HUES48 (cell line): Measurements from ENCODE around the gene RMND5B.

Experiments used
- H3K27ac ChIP-seq: one replicate; pipeline ENCODE4 v1.7.0; 2013; ENCODE audit warnings: low read depth, low read length, inconsistent platforms
- H3K27me3 ChIP-seq: 2 replicates; pipeline ENCODE4 v1.6.1; 2013; ENCODE audit warnings: mild to moderate bottlenecking, low read length; ENCODE audit not compliant: control insufficient read depth, insufficient read depth
- H3K36me3 ChIP-seq: 2 replicates; pipeline ENCODE4 v1.6.1; 2013; ENCODE audit warnings: low read length; ENCODE audit not compliant: control insufficient read depth, insufficient read depth
- H3K4me1 ChIP-seq: 2 replicates; pipeline ENCODE4 v1.6.1; 2013; ENCODE audit warnings: mild to moderate bottlenecking, low read length; ENCODE audit not compliant: control insufficient read depth, insufficient read depth
- H3K4me3 ChIP-seq: 2 replicates; pipeline ENCODE4 v1.5.1; 2013; ENCODE audit warnings: mild to moderate bottlenecking, low read depth, low read length
- H3K9ac ChIP-seq: 2 replicates; pipeline ENCODE4 v1.6.1; 2013; ENCODE audit warnings: mild to moderate bottlenecking, low read depth, low read length, moderate library complexity
- H3K9me3 ChIP-seq: 2 replicates; pipeline ENCODE4 v1.6.1; 2013; ENCODE audit warnings: low read length; ENCODE audit not compliant: control insufficient read depth, insufficient read depth

The RMND5B gene

DNA sequence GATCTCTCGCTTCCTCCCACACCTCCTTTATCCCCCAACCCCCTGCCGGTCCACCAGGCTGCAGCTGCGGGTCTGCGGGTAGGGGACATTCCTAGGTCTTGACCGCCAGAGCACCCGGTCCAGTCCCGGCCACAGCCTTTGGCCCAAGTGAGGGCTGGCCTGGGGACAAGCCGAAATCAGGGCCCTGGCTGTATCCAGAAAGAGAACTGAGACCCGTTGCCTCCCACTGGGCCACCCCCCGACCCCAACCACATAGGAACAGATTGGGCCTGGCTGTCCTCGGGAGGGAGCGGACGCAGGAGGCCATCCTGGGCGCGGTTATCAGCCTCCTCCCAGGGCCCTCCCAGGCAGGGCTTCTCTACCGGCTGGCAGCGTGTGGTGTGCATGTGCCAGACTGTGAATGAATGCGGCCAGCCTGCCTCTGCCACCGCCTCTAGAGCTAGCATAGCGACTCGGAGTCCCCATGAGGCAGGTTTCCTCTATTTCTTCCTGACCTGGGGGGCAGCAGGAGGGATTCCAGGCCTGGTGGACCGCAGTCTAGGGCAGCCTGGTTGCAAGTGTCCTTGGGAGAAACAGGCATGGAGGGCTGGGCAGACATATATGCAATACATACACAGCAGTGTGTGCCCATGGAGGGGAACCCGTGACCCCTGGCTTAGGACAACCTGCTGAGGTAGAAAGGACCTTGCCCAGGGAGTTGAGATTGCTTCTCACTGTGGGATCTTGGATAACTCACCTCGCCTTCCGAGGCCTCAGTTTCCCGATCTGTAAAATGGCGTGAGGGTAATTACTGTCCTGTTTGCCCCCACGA lies 16.3 kb upstream of the RMND5B start:
- Histone ChIP-seq H3K4me3 (peak overlapping the region; percentile 97), H3K4me1 (peaks cover 26% of the 10 kb centered on the region), H3K9ac (peak overlapping the region; percentile 64), H3K27me3 (no peaks in the 10 kb centered on the region), H3K9me3 (no peaks in the 10 kb centered on the region), H3K27ac (peak overlapping the region; percentile 92), H3K36me3 (peaks cover 5% of the 10 kb centered on the region; the same call in 1 of the 2 replicates)

GRCh38 chr5:178115136-178115813 lies 15.5 kb upstream of the RMND5B start:
- peaks cover 13% of the 10 kb centered on the region for H3K36me3 ChIP-seq
- H3K9me3 ChIP-seq: no peaks in the 10 kb centered on the region
- H3K27ac ChIP-seq: peak overlapping the region; percentile 92
- H3K9ac ChIP-seq: peak overlapping the region; percentile 66
- H3K4me1 ChIP-seq: peaks cover 26% of the 10 kb centered on the region
- H3K4me3 ChIP-seq: peak overlapping the region; percentile 97
- no peaks in the 10 kb centered on the region for H3K27me3 ChIP-seq

- Histone ChIP-seq H3K4me1 (peaks cover 26% of the 10 kb centered on the region), H3K9me3 (no peaks in the 10 kb centered on the region), H3K9ac (peak overlapping the region; percentile 66), H3K4me3 (peak overlapping the region; percentile 97), H3K36me3 (peaks cover 15% of the 10 kb centered on the region), H3K27me3 (no peaks in the 10 kb centered on the region), H3K27ac (peak overlapping the region; percentile 92)
Measured at GRCh38 chr5:178115814-178116142, 15.0 kb upstream of the RMND5B start.

GRCh38 chr5:178116143-178116885 lies 14.5 kb upstream of the RMND5B start:
- Histone ChIP-seq H3K9me3 (no peaks in the 10 kb centered on the region), H3K4me1 (peaks cover 26% of the 10 kb centered on the region), H3K27me3 (no peaks in the 10 kb centered on the region), H3K27ac (peak overlapping the region; percentile 92), H3K4me3 (peak overlapping the region; percentile 97), H3K36me3 (peaks cover 19% of the 10 kb centered on the region), H3K9ac (peak overlapping the region; percentile 48)

- Histone ChIP-seq H3K4me3 (no peak overlapping the region), H3K9me3 (no peaks in the 10 kb centered on the region)
Measured at GRCh38 chr5:178117923-178118701, 12.7 kb upstream of the RMND5B start.

GRCh38 chr5:178119915-178120606 lies 10.8 kb upstream of the RMND5B start:
- no peaks in the 10 kb centered on the region for H3K27me3 ChIP-seq
- H3K36me3 ChIP-seq: peaks cover 46% of the 10 kb centered on the region
- no peak overlapping the region for H3K9ac ChIP-seq
- peaks cover 37% of the 10 kb centered on the region for H3K4me1 ChIP-seq
- H3K27ac ChIP-seq: no peak overlapping the region
- no peaks in the 10 kb centered on the region for H3K9me3 ChIP-seq
- H3K4me3 ChIP-seq: no peak overlapping the region

More at GRCh38 chr5:178117923-178118701, 12.7 kb upstream of the RMND5B start:
- H3K4me1 ChIP-seq: peaks cover 30% of the 10 kb centered on the region
- peaks cover 37% of the 10 kb centered on the region for H3K36me3 ChIP-seq
- no peak overlapping the region for H3K9ac ChIP-seq
- no peak overlapping the region for H3K27ac ChIP-seq
- no peaks in the 10 kb centered on the region for H3K27me3 ChIP-seq

DNA sequence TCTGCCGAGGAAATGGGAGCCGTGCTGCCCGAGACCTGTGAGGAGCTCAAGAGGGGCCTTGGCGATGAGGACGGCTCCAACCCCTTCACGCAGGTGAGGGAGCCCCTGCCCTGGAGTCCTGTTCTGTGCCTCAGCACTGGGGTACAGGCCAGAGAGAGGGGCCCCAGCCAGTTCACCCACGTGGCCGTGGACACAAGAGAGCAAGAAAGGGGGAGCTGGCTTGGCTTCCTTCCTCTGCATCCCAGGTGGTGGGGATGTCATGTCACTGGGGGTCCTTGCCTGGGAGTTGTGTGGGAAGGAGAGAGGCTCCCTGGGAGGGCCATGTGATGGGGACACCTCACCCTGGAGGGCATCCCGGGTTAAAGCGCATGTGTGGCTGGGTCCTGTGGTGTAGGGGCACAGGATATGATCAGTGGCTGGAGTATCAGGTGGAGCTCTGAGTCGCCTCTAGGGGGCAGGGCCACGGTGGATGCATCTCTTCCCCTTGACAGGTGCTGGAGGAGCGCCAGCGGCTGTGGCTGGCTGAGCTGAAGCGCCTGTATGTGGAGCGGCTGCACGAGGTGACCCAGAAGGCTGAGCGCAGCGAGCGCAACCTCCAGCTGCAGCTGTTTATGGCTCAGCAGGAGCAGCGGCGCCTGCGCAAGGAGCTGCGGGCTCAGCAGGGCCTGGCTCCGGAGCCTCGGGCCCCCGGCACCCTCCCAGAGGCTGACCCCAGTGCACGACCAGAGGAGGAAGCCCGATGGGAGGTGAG lies 10.0 kb upstream of the RMND5B start:
- no peak overlapping the region for H3K4me3 ChIP-seq
- H3K9me3 ChIP-seq: no peaks in the 10 kb centered on the region
- H3K27ac ChIP-seq: no peak overlapping the region
- H3K9ac ChIP-seq: no peak overlapping the region
- peaks cover 46% of the 10 kb centered on the region for H3K36me3 ChIP-seq
- H3K4me1 ChIP-seq: peaks cover 36% of the 10 kb centered on the region
- H3K27me3 ChIP-seq: no peaks in the 10 kb centered on the region

- Histone ChIP-seq H3K4me3 (no peak overlapping the region), H3K36me3 (peaks cover 46% of the 10 kb centered on the region), H3K9ac (no peak overlapping the region)
Measured at GRCh38 chr5:178121391-178122276, 9.2 kb upstream of the RMND5B start.

GRCh38 chr5:178122346-178122745 lies 8.5 kb upstream of the RMND5B start:
- Histone ChIP-seq H3K4me1 (peaks cover 30% of the 10 kb centered on the region), H3K27ac (no peak overlapping the region)

More at GRCh38 chr5:178121391-178122276, 9.2 kb upstream of the RMND5B start:
- Histone ChIP-seq H3K27ac (no peak overlapping the region), H3K27me3 (no peaks in the 10 kb centered on the region), H3K4me1 (peaks cover 29% of the 10 kb centered on the region), H3K9me3 (no peaks in the 10 kb centered on the region)

More at GRCh38 chr5:178122346-178122745, 8.5 kb upstream of the RMND5B start:
- Histone ChIP-seq H3K36me3 (peaks cover 46% of the 10 kb centered on the region), H3K9ac (no peak overlapping the region), H3K9me3 (no peaks in the 10 kb centered on the region), H3K27me3 (no peaks in the 10 kb centered on the region), H3K4me3 (no peak overlapping the region)
